Measurements from ENCODE around the gene TMEM164. TPM values are rescaled to one million over a fixed set of nuclear protein-coding genes. Genes with fewer than 3 reads are reported as not detected.

Gene TMEM164
- total RNA-seq, 1 donor from 2014 or later: 18.7 TPM

DNA sequence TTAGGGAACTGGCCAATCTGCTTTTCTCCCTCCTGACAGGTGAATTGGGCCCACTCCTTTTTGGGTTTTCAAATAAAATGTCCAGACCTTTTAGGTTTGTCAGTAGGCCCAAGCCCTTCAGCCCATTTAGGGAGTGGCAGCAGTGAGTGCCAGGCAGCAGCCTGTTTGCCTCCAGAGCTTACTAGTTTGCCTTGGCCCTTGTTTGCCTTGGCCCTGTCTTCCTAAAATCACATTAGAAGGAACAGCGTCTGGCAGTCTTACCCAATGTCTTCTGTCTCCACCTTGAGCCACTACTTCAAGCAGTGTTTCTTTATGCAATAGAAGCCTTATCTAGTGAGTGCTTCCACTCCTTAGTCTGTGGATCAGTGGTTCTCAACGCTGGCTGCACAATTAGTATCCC, 117.1 kb downstream of the TMEM164 start:
- Mint-ChIP-seq H3K4me1 (ENCODE audit: unreplicated experiment) (peaks cover 2% of the 10 kb centered on the region), H3K27me3 (ENCODE audit: unreplicated experiment) (peaks cover 2% of the 10 kb centered on the region), H3K27ac (ENCODE audit: unreplicated experiment) (no peak overlapping the region), H3K36me3 (ENCODE audit: low read depth, unreplicated experiment) (no peaks in the 10 kb centered on the region), H3K4me3 (ENCODE audit: unreplicated experiment) (no peak overlapping the region), H3K9me3 (ENCODE audit: unreplicated experiment) (no peaks in the 10 kb centered on the region)
- no peak for TF ChIP-seq CTCF (IDR thresholded peaks at IDR 0.05; ENCODE audit: unreplicated experiment)
- DNase-seq (ENCODE audit: low spot score): no peak

DNA sequence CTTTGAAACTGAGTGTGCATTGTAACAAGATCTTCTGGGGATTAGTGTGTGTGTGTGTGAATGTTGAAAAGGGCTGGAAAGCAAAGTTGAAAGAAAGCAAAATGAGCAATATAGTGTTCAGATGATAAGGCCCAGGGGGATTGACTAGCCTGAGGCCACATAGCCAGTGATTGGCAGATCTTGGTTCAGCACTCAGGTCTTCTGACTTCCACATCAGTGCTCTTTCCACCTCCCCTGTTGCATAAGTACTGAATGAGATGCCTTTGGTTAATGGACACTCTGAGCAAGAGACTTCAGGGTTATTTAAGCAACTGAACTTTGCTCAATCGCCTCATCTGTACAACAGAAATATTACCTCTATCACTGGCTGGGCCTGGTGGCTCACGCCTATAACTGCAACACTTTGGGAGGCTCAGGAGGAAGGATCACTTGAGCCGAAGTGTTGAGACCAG, 120.4 kb downstream of the TMEM164 start:
- H3K27ac Mint-ChIP-seq (ENCODE audit: unreplicated experiment): no peak overlapping the region
- no peaks in the 10 kb centered on the region for H3K9me3 Mint-ChIP-seq (ENCODE audit: unreplicated experiment)
- H3K27me3 Mint-ChIP-seq (ENCODE audit: unreplicated experiment): peaks cover 2% of the 10 kb centered on the region
- H3K36me3 Mint-ChIP-seq (ENCODE audit: low read depth, unreplicated experiment): no peaks in the 10 kb centered on the region
- no peak for TF ChIP-seq CTCF (IDR thresholded peaks at IDR 0.05; ENCODE audit: unreplicated experiment)
- DNase-seq (ENCODE audit: low spot score): no peak
- peaks cover 2% of the 10 kb centered on the region for H3K4me1 Mint-ChIP-seq (ENCODE audit: unreplicated experiment)
- H3K4me3 Mint-ChIP-seq (ENCODE audit: unreplicated experiment): no peak overlapping the region

- peaks cover 2% of the 10 kb centered on the region for H3K4me1 Mint-ChIP-seq (ENCODE audit: unreplicated experiment)
- H3K27me3 Mint-ChIP-seq (ENCODE audit: unreplicated experiment): peaks cover 2% of the 10 kb centered on the region
- no peak overlapping the region for H3K27ac Mint-ChIP-seq (ENCODE audit: unreplicated experiment)
- peak; percentile 9 for DNase-seq (ENCODE audit: low spot score)
- H3K36me3 Mint-ChIP-seq (ENCODE audit: low read depth, unreplicated experiment): no peaks in the 10 kb centered on the region
- H3K9me3 Mint-ChIP-seq (ENCODE audit: unreplicated experiment): no peaks in the 10 kb centered on the region
- H3K4me3 Mint-ChIP-seq (ENCODE audit: unreplicated experiment): no peak overlapping the region
- TF ChIP-seq CTCF (IDR thresholded peaks at IDR 0.05; ENCODE audit: unreplicated experiment): no peak
Measured at GRCh38 chrX:110125446-110126162, 122.7 kb downstream of the TMEM164 start.

GRCh38 chrX:110131031-110131430, 128.1 kb downstream of the TMEM164 start:
- Mint-ChIP-seq H3K36me3 (ENCODE audit: low read depth, unreplicated experiment) (no peaks in the 10 kb centered on the region), H3K4me3 (ENCODE audit: unreplicated experiment) (no peak overlapping the region), H3K27ac (ENCODE audit: unreplicated experiment) (no peak overlapping the region), H3K9me3 (ENCODE audit: unreplicated experiment) (no peaks in the 10 kb centered on the region), H3K4me1 (ENCODE audit: unreplicated experiment) (no peaks in the 10 kb centered on the region), H3K27me3 (ENCODE audit: unreplicated experiment) (no peaks in the 10 kb centered on the region)
- no peak for TF ChIP-seq CTCF (IDR thresholded peaks at IDR 0.05; ENCODE audit: unreplicated experiment)
- DNase-seq (ENCODE audit: low spot score): no peak

DNA sequence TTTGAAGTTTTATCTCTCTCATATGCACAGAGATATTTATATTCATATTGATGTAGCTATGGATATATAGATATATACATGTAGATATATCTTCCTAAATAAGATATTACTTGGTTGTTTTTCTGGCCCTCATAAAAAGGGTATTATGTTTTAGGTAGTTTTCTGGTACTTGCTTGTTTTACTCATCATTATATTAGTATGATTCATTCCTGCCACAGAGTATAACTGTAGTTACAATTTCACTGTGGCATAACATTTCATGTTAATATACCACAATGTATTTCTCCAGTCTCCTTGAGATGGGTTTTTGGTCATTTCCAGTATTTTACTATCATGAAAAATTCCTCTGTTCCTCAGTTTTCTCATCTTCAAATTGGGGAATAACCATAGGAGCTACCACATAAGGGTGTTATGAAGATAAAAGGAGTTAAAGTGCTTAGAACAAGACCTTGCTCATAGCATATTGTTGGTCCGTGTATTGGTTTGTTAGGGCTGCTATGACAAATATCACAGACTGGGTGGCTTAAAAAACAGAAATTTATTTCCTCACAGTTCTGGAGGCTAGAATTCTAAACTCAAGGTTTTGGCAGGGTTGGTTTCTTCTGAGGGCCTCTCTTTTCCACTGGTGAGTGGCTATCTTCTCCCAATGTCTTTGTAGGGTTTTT, 129.7 kb downstream of the TMEM164 start:
- H3K9me3 Mint-ChIP-seq (ENCODE audit: unreplicated experiment): no peaks in the 10 kb centered on the region
- no peaks in the 10 kb centered on the region for H3K4me1 Mint-ChIP-seq (ENCODE audit: unreplicated experiment)
- H3K27me3 Mint-ChIP-seq (ENCODE audit: unreplicated experiment): no peaks in the 10 kb centered on the region
- no peak overlapping the region for H3K4me3 Mint-ChIP-seq (ENCODE audit: unreplicated experiment)
- H3K36me3 Mint-ChIP-seq (ENCODE audit: low read depth, unreplicated experiment): no peaks in the 10 kb centered on the region
- no peak overlapping the region for H3K27ac Mint-ChIP-seq (ENCODE audit: unreplicated experiment)
- TF ChIP-seq CTCF (IDR thresholded peaks at IDR 0.05; ENCODE audit: unreplicated experiment): no peak
- no peak for DNase-seq (ENCODE audit: low spot score)
